HG02623 (cell line): ENCODE results near the gene LIX1.
"Not testable (repeated sequence)": the region's sequence is repeated elsewhere in the genome, so short reads cannot be mapped to it uniquely, and the experiment has no call there.

Experiments used
- ATAC-seq: cut with Tn5 transposase; IDR thresholded peaks from one replicate; pipeline ENCODE4 v1.9.1; 2021; ENCODE audit warnings: moderate library complexity; ENCODE audit not compliant: unreplicated experiment

Gene LIX1

DNA sequence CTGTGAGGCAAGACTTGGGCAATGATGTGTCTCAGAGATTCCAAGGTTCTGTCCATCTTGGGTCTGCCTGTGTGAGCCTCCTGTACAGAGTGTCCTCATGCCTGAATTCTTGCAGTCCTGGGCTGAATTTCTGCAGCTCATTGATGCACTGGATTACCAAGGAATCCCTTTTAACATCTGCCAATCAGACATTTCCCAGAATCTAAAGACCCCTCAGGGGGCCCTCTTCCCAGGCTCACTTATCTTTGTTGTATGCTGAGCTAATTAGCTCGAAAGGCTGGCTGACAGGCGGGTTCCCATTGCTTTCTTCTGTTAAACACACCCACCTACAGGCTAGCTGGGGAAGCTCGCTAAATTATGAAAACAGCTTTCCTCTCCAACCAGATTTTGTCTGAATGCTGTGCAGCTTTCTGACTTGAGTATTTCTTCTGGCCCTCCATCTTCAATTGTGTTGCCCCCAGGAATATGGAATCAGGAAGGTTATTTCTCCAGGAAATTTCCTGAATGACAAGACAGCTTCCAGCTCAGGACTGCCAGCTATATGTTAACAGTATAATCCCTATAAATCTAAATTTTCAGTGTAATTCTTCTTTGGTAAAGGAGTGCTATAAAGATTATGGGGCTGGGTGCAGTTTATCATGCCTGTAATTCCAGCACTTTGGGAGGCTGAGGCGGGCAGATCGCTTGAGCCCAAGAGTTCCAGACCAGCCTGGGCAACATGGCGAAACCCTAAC lies at the start of gene LIX1:
Gene LIX1, minus strand, starts transcription at position 91 of the 734 bp plus-strand sequence. Its CDS starts 35 bp downstream, at position 56.
- ATAC-seq = peak; percentile 68

DNA sequence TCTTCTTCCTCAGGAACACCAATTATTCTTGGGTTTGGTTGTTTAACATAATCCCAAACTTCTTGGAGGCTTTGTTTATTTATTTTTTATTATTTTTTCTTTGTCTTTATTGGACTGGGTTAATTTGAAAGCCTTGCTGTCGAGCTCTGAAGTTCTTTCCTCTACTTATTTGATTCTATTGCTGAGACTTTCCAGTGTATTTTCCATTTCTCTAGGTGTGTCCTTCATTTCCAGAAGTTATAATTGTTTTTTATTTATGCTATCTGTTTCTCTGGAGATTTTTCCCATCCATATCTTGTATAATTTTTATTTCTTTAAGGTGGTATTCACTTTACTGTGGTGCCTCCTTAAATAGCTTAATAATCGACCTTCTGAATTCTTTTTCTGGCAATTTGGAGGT lies 49.5 kb upstream of the LIX1 start:
- no peak for ATAC-seq

- not testable (repeated sequence) for ATAC-seq
These were observed 47.1 kb upstream of the LIX1 start for GRCh38 chr5:97189523-97189922.

DNA sequence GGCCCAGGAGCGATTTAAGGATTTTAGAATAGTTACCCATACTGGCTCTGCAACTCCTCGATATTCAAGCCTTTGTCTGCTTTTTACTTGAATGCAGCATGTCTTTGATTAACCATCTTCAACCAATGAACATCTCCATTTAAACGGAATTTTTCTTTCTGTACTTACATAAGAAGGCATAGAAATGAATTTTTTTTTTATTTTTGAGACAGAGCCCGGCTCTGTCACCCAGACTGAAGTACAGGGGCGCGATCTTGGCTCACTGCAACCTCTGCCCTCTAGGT lies 41.5 kb upstream of the LIX1 start:
- no peak for ATAC-seq

DNA sequence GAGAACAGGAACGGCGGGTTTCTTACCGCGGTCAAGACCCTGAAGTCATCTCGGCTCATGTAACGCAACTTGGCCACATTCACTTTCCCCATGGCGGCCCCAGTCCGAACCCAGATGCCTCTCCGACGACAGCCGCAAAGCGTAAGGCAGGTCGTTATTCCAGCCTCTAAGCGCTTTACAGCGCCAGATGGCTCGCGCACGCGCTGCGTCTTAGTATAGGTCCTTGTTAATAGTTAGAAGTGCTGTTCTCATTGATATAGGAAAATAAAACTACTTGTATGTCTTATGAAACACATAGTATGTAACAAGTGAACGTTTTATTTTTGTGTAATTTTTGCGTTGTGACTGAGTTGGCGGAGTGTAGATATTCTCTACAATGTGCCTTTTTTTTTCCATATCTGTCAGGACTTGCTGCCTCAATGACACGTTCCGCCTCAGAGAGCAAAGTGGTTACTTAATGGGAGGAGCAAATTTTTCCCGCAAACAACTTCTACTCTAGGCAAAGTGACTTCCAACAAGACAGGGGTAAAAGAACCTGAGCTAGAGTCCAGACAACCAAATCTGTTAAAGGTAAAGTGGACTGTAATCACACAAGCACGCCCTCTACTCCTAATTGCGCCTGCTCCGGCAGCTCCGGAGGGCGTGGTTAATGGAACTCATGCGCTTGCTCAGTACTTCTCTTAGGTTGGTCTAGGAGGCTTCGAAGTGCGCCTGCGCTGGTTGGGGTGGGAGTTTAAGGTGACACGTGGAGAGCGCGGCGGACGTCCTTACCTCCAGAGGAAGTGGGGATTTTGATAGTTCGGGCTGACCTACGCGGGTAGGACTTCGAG lies 40.9 kb upstream of the LIX1 start, which contains the start of gene RIOK2:
Gene RIOK2, minus strand, starts transcription at position 148 of the 830 bp plus-strand sequence. Its CDS starts 56 bp downstream, at position 92.
- ATAC-seq = peak; percentile 87

- no peak for ATAC-seq
These were observed 40.2 kb upstream of the LIX1 start for GRCh38 chr5:97182571-97183099.

DNA sequence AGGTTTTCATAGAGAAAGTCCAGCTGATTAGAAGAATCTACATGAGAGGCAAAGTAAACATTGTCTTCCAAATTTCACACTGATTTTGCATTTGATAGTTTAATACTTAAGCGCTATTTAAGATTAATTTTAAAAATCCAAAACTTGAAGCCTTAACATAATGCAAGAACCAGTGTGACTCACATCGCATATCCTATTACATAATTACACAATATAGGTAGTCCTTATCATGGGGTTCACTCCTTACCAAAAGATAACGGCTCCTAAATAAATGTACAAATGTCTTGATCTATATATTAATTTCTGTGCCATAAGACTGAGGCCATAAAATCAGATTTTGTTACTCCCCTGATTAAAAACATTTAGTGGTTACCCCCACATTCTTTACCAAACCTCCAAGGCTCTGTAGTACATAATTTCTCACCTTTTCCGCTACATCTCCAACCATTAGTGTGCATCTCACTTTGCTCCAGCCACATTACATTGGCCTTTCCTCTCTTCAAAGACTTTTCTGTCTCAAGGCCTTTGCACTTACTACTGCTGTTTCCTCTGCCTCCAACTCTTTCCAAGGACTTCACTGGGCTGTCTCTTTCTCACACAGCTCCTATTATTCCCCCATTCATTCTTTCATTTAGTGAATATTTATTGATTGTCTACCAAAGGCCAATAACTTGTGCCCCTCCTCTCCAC lies 39.6 kb upstream of the LIX1 start:
- no peak for ATAC-seq

GRCh38 chr5:97179457-97179856 lies 37.0 kb upstream of the LIX1 start:
- not testable (repeated sequence) for ATAC-seq

- ATAC-seq = no peak
These were observed 29.8 kb upstream of the LIX1 start for GRCh38 chr5:97172227-97172626.

DNA sequence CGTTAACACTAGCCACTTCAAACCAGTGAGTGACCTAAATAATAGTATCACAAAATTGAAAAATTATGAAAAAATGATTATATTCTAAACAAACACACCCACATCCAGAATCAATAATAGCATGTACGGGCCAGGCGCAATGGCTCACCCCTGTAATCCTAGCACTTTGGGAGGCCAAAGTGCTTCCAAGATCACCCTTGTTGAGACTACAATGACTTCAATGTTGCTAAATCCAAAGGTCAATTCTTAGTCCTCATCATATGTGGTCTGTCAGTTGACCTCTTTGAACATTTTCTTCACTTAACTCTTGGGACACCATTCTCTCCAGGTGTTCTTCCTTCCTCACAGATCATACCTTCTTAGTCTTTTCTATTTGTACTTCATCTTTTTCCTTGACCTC lies 29.3 kb upstream of the LIX1 start:
- no peak for ATAC-seq

DNA sequence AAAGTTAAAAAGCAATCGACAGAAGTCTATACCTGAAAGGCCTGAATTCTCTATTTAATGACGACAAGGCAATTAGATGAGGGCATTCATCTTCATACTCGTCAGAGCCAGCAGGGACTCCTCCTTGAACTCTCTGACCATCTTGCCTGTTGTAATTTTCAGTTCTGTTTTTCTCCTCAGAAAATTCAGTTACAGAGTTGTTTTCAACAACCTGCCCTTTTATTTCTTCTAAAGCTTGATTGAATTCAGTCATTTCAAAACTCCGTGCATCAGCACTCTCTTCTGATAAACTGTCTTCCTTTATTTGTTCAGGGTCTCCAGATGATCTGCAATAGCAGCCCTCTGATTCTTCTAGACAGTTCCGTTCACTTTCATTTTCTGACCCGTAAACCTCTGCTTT lies 25.0 kb upstream of the LIX1 start:
- ATAC-seq = peak; percentile 53

- ATAC-seq = no peak
These were observed 23.3 kb upstream of the LIX1 start for GRCh38 chr5:97165726-97166125.

- ATAC-seq = no peak
These were observed 22.4 kb upstream of the LIX1 start for GRCh38 chr5:97164846-97165245.

DNA sequence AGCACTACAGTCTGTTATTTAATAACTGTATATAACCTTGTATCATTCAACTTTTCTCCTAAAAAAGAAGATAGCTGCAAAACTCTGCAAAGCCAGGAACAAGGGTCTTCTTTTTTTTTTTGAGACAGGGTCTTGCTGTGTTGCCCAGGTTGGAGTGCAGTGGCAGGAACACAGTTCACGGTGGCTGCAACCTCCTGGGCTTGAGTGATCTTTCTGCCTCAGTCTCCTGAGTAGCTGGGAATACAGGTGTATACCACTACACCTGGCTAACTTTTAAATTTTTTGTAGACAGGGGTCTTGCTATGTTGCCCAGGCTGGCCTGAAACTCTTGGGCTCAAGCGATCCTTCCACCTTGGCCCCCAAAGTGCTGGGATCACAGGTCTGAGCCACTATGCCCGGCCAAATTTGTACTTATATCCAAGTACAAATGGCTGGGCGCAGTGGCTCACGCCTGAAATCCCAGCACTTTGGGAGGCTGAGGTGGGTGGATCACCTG lies 21.4 kb upstream of the LIX1 start:
- ATAC-seq = no peak

- no peak for ATAC-seq
These were observed 21.0 kb upstream of the LIX1 start for GRCh38 chr5:97163360-97163764.

- no peak for ATAC-seq
These were observed 19.6 kb upstream of the LIX1 start for GRCh38 chr5:97162045-97162444.

DNA sequence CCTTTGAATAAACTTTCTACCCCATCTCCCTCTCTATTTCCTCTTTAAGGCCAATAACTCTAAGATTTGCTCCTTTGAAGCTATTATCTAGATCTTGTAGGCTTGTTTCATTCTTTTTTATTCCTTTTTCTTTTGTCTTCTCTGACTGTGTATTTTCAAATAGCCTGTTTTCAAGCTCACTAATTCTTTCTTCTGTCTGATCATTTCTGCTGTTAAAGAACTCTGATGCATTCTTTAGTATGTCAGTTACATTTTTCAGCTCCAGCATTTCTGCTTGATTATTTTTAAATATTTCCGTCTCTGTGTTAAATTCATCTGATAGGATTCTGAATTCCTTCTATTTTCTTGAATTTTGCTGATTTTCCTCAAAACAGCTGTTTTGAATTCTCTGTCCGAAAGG lies 15.3 kb upstream of the LIX1 start:
- ATAC-seq = no peak

- ATAC-seq = no peak
These were observed 9.0 kb upstream of the LIX1 start for GRCh38 chr5:97151370-97151769.

DNA sequence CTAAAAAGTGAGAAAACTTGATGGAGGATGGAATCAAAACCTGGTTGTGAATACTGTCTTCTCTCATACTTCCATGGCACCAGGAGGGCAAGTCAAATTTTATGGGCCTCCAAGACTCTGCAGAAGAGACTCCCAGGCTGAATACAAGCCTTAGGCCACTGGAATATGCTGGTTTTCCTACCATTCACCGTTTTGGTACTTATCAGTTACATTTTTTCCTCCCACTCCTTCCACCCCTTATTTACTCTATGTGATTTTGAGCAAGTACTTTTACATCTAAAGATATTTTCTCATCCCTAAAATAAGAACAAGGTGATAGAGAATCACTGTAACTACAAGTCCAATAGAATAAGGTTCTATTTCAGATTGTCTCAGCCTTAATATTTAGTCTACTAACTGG lies 8.0 kb upstream of the LIX1 start:
- ATAC-seq = no peak

- no peak for ATAC-seq
These were observed 7.3 kb upstream of the LIX1 start for GRCh38 chr5:97149709-97150108.

DNA sequence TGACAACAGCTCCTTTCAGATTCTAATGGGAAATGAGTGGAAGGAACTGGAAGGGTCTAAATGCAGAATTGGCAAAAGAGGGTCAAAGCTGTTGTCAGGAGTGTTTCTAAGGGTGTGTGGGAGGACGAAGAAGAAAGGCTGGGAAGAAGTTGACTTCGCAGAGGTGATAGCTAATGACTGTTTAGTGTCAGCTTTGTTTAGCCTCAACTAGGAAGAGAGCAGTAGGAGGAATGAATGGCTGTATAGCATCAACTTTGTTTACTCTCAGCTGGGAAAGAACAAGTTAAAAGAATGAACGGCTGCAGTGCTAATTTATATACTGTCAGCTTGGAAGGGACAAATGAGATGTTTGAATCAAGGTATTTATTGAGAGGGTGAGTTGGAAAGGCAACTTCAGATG lies 5.9 kb upstream of the LIX1 start:
- ATAC-seq = no peak
